HG03432 (cell line): ENCODE measurements around the gene UCK2.

Experiments used
- ATAC-seq: cut with Tn5 transposase; IDR thresholded peaks from one replicate; pipeline ENCODE4 v1.9.1; 2021; ENCODE audit warnings: mild to moderate bottlenecking, moderate library complexity; ENCODE audit not compliant: unreplicated experiment

The UCK2 gene

GRCh38 chr1:165897326-165898303 lies 70.2 kb downstream of the UCK2 start:
- peak; percentile 77 for ATAC-seq

- ATAC-seq, result no peak
These were observed 71.4 kb downstream of the UCK2 start for GRCh38 chr1:165898837-165899236.

- no peak for ATAC-seq
These were observed 72.1 kb downstream of the UCK2 start for GRCh38 chr1:165899461-165899941.

- no peak for ATAC-seq
These were observed 73.4 kb downstream of the UCK2 start for GRCh38 chr1:165900576-165901380.

DNA sequence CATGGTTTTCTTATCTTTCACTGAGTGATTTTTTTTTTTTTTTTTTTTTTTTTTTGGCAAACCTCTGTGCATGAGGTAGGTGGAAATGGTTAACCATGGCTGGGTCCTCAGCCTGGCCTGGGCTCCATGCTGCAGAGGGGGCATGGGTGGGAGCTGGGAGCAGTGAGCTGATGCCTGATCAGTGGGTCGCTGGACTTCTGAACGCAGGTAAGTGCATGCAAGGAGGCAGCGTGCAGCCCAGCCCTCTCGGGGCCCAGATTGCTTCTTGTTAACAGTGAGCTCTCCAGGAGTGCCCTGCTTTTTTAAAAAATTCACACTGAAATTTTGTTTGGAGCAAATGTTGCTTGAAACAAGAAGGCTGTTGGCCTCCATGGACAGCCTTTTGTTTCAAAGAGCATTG lies 75.2 kb downstream of the UCK2 start:
- ATAC-seq, result no peak

- ATAC-seq, result no peak
These were observed 76.3 kb downstream of the UCK2 start for GRCh38 chr1:165903672-165904071.

DNA sequence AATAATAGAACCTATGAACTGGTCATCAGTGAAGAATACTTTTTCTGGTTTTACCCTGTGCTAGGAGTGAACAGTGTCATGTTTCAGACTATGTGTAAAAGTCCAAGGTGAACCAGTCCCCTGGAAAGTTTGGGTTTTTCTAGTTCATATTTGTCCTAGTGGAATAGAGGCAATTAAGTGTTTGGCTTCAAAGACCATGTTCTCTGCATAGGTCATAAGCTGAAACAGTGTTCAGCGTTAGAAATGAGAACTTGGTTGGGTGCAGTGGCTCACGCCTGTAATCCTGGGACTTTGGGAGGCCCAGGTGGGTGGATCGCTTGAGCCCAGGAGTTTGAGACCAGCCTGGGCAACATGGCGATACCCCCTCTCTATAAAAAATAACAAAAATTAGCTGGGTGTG lies 77.5 kb downstream of the UCK2 start:
- ATAC-seq, result no peak

DNA sequence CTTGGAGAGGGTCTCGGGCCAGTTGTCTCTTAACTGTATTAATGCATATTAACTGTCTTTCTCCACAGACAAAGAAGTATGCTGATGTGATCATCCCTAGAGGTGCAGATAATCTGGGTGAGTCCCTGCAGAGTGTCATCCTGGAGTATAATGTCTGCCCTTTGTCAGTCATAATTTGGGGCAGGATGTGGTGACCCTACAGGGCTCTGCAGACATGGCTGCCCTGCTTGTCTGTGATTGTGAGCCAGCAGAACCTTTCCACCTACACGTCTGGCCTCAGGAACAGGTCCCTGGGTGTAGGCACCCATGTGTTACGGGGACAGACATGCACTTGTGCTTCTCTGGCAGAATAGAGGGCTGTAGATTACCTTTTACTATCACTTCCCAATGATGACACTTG lies 78.4 kb downstream of the UCK2 start:
- no peak for ATAC-seq

GRCh38 chr1:165907256-165907857 lies 79.9 kb downstream of the UCK2 start:
- ATAC-seq, result no peak

DNA sequence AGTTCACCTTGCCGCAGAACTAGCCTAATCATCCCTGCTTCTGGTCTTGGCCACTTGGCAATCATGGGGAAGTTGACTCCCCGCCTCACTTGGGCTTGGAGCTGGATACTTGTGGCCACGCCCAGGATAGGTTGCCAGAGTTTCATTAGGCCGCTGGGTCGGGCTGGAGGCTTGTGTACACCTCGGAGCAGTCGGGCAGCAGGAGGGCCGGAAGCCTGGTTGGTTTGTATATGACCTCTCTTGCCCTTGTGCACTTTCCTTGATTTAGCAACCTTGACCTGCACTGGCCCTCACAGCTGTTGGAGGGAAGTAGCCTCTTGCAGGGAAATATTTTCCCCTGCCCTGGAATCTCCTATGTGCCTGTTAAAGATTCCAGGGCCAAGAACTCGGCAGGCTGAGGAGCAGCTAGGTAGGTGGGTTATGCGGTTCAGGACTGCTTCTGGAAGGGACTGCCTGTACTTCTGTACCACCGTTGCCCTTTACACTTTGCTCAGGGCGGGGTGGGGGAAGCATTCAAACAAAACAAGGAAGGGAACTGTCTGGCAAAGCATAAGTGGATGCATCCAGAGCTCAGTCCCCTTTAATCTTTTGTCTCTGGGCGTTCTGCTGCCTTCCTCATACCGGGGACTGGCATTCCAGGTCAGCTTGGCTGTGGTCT lies 83.5 kb downstream of the UCK2 start:
- no peak for ATAC-seq

DNA sequence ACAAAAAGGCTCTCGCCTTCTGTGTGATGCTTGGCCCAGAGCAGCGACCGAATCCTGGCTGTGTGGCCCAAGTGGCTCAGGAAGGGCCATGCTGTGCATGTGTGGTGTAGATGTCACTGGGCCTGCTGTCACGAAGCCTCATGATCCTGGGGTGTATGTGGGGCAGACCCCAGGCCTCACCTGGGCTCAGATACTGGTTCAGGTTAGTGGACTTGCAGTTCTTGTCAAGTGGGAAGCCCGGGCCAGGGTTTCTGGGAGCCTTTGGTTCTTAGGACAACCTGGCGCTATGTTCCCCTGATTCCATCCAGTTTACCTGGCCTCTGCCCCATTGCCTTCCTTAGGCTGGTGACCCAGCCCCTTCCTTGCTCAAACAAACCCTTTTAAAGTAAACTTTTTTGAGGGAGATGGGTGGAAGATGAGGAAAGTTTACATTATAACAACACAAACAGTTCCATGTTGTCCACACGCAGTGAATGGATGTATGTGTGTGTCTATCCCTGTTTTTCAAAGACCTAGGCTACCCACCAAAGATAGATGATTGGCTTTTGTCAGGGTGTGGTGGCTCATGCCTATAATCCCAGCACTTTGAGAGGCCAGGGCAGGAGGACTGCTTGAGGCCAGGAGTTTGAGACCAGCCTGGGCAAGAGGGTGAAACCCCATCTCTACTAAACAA lies 84.3 kb downstream of the UCK2 start:
- no peak for ATAC-seq

DNA sequence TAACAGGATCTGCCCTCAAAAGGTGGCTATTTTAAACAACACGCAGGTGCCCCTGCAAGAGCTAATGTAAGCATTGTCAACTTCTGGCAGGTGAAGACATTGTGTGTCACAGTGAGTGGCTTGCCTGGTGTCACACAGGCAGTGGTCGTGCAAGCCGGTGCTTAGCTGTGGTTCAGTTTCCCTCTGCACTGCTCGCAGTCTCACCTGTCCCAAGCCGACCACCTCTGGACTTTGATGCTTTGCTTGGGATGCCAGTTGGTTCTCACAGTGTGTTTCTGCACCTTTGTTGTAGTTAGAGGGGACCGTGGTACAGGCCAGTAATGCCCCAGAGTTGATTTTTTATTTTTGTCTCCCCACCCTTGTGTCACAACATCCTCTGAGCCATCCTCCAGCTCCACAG lies 85.2 kb downstream of the UCK2 start:
- ATAC-seq, result no peak

GRCh38 chr1:165914136-165914798 lies 86.9 kb downstream of the UCK2 start:
- peak; percentile 88 for ATAC-seq

GRCh38 chr1:165915480-165915879 lies 88.1 kb downstream of the UCK2 start:
- no peak for ATAC-seq

DNA sequence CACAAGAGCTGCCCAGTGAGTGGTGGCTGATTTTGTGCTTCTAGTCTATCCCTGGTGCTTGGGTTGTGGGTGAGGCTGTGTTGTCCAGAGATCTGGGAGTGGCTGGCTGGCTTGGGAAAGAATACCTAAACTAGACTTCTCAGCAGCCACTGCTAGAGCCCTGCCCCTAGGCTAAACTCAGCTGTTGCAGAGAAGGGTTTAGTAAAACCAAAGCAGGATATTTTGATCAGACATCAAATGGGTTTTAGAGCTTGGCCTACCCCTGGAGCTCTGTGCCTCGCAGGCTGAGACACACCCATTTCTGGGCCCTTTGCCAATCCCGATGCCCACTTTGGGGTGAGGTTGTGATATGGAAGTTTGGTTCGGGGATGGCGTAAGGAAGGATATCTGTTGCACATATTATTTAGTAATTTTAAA lies 88.5 kb downstream of the UCK2 start:
- no peak for ATAC-seq

GRCh38 chr1:165917166-165917565 lies 89.8 kb downstream of the UCK2 start:
- no peak for ATAC-seq

DNA sequence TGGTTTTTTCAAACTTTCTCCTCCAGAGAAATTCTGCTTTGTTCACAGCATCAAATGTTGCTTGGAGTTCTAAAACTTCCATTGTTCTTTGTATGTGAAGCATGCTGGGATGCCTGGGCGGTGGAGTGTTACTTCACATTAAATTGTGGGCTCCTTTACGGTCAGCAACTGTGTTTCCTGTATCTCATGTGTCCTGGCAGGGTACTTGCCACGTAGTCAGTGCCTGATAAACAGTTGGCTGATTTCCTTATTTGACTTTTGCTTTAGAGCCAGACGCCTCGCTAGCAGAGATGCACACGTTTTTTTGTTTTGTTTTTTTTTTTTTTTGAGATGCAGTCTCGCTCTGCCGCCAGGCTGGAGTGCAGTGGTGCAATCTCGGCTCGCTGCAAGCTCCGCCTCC lies 96.7 kb downstream of the UCK2 start:
- ATAC-seq, result no peak

DNA sequence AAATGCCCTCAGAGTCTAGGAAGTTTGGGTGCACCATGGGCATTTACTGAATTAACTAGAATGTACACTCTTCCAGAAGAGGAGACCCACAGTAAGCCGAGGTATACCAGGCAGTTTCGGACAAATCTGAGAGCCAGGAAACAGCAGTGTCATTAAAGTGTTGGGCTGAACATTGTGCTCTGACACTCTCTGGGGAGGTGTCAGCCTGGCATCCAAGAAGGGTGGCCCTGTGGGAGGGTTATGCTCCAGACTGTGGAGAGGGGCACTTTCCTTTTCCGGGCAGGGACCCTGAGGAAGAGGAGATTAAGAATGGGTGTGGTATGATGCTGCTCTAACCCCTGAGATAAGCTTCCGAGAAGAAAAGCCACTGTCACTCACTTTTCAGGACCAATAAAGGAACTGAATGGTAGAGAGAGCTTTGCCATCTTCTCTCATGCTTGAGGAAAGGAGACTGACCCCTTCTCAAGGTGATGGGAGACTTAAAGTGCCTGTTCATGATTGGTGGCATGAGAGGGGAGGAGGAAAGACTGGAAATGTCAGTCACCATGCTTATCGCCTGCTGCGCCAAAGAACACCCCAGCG lies 98.2 kb downstream of the UCK2 start:
- ATAC-seq, result no peak

DNA sequence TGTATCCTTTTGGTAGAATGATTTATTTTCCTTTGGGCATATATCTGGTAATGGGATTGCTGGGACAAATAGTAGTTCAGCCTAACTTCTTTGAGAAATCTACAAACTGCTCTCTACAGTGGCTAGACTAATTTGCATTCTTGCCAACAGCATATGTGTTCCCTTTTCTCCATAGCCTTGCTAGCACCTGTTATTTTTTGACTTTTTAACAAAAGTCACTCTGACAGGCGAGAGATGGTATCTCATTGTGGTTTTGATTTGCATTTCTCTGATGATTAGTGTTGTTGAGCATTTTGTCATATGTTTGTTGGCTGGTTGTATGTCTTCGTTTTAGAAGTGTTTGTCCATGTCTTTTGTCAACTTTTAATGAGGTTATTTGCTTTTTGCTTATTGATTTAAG lies 99.8 kb downstream of the UCK2 start:
- peak; percentile 54 for ATAC-seq
